GM21528 (cell line): ENCODE results near the gene SIPA1.
A peak's percentile ranks its signal among the peaks of the same experiment; 100 is the strongest.

Experiments used
- ATAC-seq: cut with Tn5 transposase; IDR thresholded peaks from one replicate; pipeline ENCODE4 v1.9.1; 2021; ENCODE audit warnings: mild to moderate bottlenecking, moderate library complexity; ENCODE audit not compliant: unreplicated experiment, low FRiP score

Gene SIPA1

GRCh38 chr11:65640483-65641296 is 2.8 kb downstream of the SIPA1 start:
- ATAC-seq = no peak

DNA sequence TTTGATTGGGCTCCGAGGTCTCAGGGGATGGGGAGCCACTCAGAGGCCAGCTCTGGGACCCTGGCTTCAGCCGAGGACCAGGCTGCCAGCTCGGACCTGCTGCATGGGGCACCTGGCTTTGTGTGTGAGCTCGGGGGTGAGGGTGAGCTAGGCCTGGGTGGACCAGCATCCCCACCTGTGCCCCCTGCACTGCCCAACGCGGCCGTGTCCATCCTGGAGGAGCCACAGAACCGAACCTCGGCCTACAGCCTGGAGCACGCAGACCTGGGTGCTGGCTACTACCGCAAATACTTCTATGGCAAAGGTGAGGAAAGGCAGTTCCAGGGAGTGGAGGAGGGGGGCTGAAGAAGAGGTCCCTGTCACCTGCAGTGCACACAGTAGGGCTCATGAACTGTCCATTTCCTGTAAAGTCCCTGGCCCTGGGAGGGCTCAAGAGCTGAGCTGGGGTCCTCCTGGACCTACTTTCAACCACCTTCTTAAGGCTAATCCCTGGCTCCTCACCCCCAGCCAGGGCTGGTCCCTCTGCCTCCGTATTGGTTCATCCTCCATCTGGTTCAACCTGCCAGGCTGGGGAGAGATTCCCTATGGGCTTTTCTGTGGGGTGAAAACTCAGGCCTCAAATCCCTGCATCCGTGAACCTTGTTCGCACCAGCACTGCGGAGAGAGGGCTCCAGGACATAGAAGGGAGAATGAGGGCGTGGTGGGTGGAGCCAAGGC is 3.6 kb downstream of the SIPA1 start:
- no peak for ATAC-seq

GRCh38 chr11:65642014-65642671 is 4.2 kb downstream of the SIPA1 start:
- no peak for ATAC-seq

- no peak for ATAC-seq
Measured at GRCh38 chr11:65643971-65644370, 6.1 kb downstream of the SIPA1 start.

DNA sequence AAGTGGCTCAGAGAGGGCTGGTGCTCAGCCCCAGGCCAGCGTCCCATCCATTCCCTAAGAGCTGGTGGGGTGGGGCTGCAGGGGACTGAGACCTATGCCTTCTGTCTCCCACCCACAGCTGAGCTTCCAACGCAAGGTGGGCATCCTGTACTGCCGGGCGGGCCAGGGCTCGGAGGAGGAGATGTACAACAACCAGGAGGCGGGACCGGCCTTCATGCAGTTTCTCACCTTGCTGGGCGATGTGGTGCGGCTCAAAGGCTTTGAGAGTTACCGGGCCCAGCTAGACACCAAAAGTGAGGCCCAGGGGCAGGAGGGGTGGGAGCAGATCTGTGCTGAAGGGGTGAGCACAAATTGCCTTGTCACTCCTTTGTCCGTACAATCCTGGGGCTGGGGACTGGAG is 6.9 kb downstream of the SIPA1 start:
- no peak for ATAC-seq

DNA sequence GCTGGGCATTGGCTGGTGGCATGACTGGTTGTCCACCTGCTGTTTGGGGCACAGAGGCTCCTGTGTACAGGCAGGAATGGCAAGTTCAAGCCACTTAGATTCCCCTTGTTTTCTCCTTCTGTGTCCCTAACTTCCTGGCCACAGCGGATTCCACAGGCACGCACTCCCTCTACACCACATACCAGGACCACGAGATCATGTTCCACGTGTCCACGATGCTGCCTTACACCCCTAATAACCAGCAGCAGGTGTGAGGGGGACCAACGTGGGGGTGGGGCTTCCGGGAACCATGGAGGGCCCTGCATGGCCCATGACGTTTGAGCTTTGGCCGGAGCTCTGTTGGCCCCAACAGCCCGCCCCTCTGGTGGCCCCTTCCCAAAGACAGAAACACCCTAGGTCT is 7.8 kb downstream of the SIPA1 start:
- no peak for ATAC-seq

GRCh38 chr11:65646288-65646957 is 8.5 kb downstream of the SIPA1 start:
- ATAC-seq = no peak

- ATAC-seq = no peak
Measured at GRCh38 chr11:65646958-65647701, 9.2 kb downstream of the SIPA1 start.

DNA sequence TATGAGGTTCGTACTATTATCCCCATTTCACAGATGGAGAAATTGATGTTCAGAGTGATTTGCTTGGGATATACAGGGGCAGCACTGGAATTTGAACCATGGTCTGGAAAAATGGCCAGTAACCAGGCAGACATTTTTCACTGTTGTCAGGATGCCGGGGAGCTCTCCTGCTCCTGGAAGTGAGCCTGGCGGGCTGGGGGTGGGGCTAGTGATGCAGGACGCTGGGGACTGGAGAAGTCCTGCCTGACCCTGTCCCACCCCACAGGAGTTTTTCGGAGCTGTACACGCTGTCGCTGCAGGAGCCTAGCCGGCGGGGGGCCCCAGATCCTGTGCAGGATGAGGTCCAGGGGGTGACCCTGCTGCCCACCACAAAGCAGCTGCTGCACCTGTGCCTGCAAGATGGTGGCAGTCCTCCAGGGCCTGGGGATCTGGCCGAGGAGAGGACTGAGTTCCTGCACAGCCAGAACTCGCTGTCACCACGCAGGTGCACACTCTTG is 11.1 kb downstream of the SIPA1 start:
- no peak for ATAC-seq

DNA sequence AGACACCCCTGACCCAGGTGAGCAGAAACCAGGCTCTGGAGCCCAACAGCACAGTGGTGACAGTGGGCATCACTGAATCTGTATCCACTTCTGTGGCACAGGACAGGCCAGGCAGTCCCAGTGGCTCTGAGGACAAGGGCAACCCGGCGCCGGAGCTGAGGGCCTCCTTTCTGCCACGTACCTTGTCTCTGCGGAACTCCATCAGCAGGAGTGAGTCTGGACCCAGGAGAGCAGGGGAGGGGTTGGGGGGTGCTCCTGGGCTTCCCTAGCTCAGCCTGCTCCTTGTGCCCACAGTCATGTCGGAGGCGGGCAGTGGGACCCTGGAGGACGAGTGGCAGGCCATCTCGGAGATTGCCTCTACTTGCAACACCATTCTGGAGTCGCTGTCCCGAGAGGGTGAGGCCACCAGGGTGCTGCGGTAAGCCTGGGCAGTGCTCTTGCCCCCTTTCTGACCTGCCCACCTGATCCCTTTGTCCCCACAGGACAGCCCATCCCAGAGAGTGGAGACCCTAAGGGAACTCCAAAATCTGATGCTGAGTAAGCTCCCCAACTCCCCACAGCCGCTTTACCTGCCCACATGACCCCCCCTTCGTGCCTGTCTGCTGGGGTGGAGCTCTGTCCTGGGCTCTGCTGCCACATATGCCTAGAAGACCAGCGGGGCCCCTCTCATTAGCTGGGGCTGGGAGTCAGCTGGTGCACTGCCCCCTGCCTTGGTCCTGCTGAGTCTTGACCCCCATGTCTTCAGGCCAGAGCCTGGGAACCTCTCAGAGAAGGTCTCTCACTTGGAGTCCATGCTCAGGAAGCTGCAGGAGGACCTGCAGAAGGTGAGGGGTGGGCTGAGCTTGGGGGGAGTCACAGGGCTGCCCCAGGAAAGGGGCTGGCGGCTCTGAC is 12.0 kb downstream of the SIPA1 start:
- no peak for ATAC-seq

- ATAC-seq = no peak
Measured at GRCh38 chr11:65650547-65651338, 12.8 kb downstream of the SIPA1 start.

DNA sequence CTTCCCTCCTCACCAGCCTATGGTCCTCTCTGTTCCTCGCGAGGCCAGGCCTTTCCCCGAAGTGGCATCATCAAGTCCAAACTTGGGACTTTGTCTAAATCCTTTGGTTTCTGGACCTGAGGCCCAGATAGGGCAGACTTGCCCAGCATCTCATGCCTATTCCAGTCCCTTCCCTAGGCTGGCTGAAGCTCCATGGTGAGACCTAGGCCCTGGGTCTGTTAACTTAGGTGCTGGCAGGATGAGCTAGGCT is 13.4 kb downstream of the SIPA1 start:
- ATAC-seq = no peak

- ATAC-seq = no peak
Measured at GRCh38 chr11:65651589-65652510, 13.9 kb downstream of the SIPA1 start.

DNA sequence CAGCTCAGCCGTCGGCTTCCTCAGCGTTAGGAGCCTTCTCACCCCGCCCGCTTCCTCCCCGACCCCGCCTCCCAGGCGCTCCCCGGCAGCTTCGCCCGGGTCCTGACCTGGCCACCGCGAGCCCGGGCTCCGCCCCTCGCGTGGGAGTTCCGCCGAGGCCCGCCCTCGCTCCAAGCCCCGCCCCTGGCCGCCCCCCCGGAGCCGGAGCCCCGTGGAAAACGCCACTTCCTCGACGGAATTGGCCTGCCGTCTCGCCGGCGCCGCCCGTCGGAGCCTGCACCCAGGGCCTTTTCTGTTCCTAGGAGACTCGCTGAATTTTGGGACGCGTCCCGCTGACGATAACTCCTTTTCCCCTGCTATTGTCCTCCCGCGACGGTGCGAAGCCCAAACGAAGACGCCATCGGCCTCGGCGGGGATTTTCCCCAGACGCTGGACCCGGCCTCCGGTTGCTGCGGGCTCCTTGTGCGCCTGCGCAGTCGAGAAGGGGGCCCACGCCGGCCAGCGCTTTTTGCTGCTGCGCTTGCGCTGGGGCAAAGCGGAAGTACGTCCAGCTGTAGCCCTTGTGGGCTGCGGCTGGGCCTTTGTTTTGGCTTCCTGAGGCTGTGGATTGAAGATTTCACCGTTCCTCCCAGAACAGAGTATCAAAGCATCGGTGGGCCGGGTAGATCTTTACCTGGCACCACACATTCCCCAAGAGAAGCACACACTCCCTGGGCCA is 14.8 kb downstream of the SIPA1 start:
- peak; percentile 54 for ATAC-seq

DNA sequence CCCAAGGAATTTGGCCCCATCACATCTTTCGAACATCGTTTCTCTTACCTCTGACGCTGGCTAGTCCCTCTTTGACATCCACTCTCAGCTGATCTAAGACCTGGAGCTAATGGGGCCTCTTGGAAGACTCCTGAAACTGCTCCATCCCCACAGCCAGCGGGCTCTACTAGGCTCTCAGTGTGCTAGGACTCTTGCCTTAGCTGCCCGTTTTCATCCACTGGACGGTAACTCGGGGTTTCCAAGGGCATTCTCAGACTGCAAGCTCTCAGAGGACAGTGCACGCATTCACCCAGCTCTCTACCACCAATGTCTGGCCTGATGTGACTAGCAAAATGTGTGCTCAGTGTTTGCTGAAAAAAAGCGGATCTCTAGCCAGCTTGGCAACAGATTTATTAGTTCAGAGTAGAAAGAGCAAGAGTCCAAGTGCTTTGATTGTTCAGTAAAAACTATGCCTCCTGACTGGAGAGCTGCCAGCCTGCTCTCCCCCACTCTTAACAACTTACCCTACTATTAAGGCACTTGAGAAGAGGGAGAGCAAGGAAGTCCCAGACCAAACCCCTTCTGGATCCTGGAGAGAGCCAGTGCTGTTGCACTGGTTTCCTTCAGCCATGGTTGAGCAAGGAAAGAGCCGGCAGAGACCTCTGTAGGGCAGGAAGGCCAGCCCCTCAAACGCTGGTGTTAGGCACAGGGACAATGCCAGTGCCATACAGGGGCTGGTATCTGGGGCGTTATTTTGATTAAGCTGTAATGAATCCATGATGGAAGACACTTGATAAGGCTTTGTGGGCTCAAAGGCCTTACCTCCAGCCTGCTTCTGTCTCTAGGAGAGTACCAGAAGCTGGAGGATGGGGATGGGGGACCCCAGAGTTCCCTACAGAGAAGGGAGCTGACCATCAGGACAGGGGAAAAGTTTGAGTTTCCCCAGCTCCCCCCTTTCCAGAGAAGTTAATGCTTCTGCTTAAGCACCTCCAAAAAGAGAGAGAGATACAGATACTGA is 15.6 kb downstream of the SIPA1 start:
- no peak for ATAC-seq
